K562 (cell line): ENCODE measurements around the gene PRTFDC1. TPM values are rescaled to one million over a fixed set of nuclear protein-coding genes. Genes with fewer than 3 reads are reported as not detected.

Experiments used
- ATAC-seq: fragments of 200-7000 bp; cut with Tn5 transposase; 3 replicates; pipeline ENCODE4 v1.9.1; 2020; ENCODE audit warnings: moderate library complexity
- BruUV-seq: library from RNA; stranded (reverse); fragments of 400-500 nt; replicated peaks from 2 replicates; lab custom pipeline; 2021; lab: Mats Ljungman, UMichigan
- CTCF ChIA-PET: fragments of 300-600 bp; formaldehyde crosslinking; extraction: SDS; loops from one replicate; lab custom pipeline; 2021; ENCODE audit warnings: low intra/inter-chr PET ratio; lab: Yijun Ruan, JAX
- POLR2A ChIA-PET: fragments of 300-600, 350-650 bp; sonication (Branson Sonifier 250); formaldehyde crosslinking; extraction: SDS; loops from one replicate; lab custom pipeline; 2021; ENCODE audit warnings: antibody characterized with exemption, inconsistent platforms; lab: Yijun Ruan, JAX
- DNase-seq, 4 experiments: peaks; one replicate each; pipeline versions ENCODE4 v3.0.0 to v3.0.0-alpha.2; 2011 to 2018; ENCODE audit warnings: low spot score in 3 of 4, mixed read lengths in 3 of 4; ENCODE audit errors: extremely low read depth in 1 of 4
- FAIRE-seq: peaks from 2 replicates; lab custom pipeline; 2011; peaks lifted over from hg19 to GRCh38; lab: Jason Lieb, UNC
- H2AFZ ChIP-seq: 2 replicates; pipeline ENCODE4 v1.6.0; 2011; ENCODE audit warnings: low read depth, low read length, control low read depth, inconsistent platforms
- H3K27ac ChIP-seq: fragments of 200-600 bp; 3 replicates; pipeline ENCODE4 v1.8.0; 2011; ENCODE audit warnings: low read depth, mild to moderate bottlenecking, control low read depth, inconsistent platforms, low read length, moderate library complexity, mixed read lengths; ENCODE audit errors: extremely low read depth
- H3K27me3 ChIP-seq, 2 experiments: fragments of 300-600 bp in 1 of 2; 2 replicates in 1 of 2; 3 replicates in 1 of 2; pipeline versions ENCODE4 v1.6.0 to v1.8.0; 2011; ENCODE audit warnings: inconsistent platforms in 2 of 2, low read length in 2 of 2, mild to moderate bottlenecking in 1 of 2, mixed read lengths in 1 of 2, moderate library complexity in 1 of 2; ENCODE audit not compliant: control insufficient read depth in 2 of 2, insufficient read depth in 2 of 2
- H3K36me3 ChIP-seq: fragments of 300-600 bp; 3 replicates; pipeline ENCODE4 v1.8.0; 2011; ENCODE audit warnings: mild to moderate bottlenecking, low read length, inconsistent platforms; ENCODE audit not compliant: control insufficient read depth, insufficient read depth
- H3K4me1 ChIP-seq, 2 experiments: fragments of 200-600 bp in 1 of 2; replicated peaks in 1 of 2; 2 replicates in 1 of 2; 3 replicates in 1 of 2; pipeline versions ENCODE4 v1.5.1 to v1.8.0; 2011; ENCODE audit warnings: inconsistent platforms in 2 of 2, low read length in 2 of 2, mild to moderate bottlenecking in 1 of 2, mixed read lengths in 1 of 2, moderate library complexity in 1 of 2; ENCODE audit not compliant: control insufficient read depth in 2 of 2, insufficient read depth in 2 of 2
- H3K4me2 ChIP-seq: 2 replicates; pipeline ENCODE4 v1.6.1; 2011; ENCODE audit warnings: low read length, control low read depth, inconsistent platforms, mixed read lengths; ENCODE audit not compliant: insufficient read depth
- H3K4me3 ChIP-seq: fragments of 200-600 bp; sonication (generic), shearing (Covaris generic); 2 replicates; pipeline ENCODE4 v1.5.1; 2016; ENCODE audit warnings: control low read depth, inconsistent platforms
- H3K79me2 ChIP-seq: fragments of 200-600 bp; 3 replicates; pipeline ENCODE4 v1.8.0; 2011; ENCODE audit warnings: low read length, inconsistent platforms; ENCODE audit not compliant: control insufficient read depth, insufficient read depth
- H3K9ac ChIP-seq, 2 experiments: 2 replicates each; pipeline versions ENCODE4 v1.6.0 to v1.6.1; 2011; ENCODE audit warnings: low read depth in 2 of 2, low read length in 2 of 2, control low read depth in 1 of 2, inconsistent platforms in 1 of 2, mild to moderate bottlenecking in 1 of 2, mixed read lengths in 1 of 2; ENCODE audit not compliant: insufficient read depth in 1 of 2
- H3K9me1 ChIP-seq: one replicate; pipeline ENCODE4 v1.6.0; 2011; ENCODE audit warnings: inconsistent platforms, mild to moderate bottlenecking, low read length, moderate library complexity; ENCODE audit not compliant: control insufficient read depth, insufficient read depth
- H3K9me3 ChIP-seq: replicated peaks from 2 replicates; pipeline ENCODE4 v1.5.1; 2011; ENCODE audit warnings: low read depth, low read length, inconsistent platforms; ENCODE audit not compliant: control insufficient read depth, insufficient read depth
- H4K20me1 ChIP-seq: replicated peaks from 2 replicates; pipeline ENCODE4 v1.6.1; 2011; ENCODE audit warnings: low read length, inconsistent platforms, mixed read lengths; ENCODE audit not compliant: control insufficient read depth, insufficient read depth
- DMBX1 ChIP-seq: fragments of 250-450 bp; sonication (Bioruptor Pico); IDR thresholded peaks from 2 replicates; pipeline ENCODE4 v1.8.0; 2022; ENCODE audit warnings: inconsistent platforms, mild to moderate bottlenecking, moderate library complexity, borderline replicate concordance
- FOXJ2 ChIP-seq: fragments of 200-800 bp; sonication (Bioruptor generic); IDR thresholded peaks from 2 replicates; pipeline ENCODE4 v1.6.1; 2016; ENCODE audit warnings: missing genetic modification characterization, missing compliant biosample characterization
- KLF16 ChIP-seq: IDR thresholded peaks from 2 replicates; pipeline ENCODE4 v1.6.1; 2016; ENCODE audit warnings: antibody characterized with exemption
- MIER1 ChIP-seq: fragments of 450-650 bp; IDR thresholded peaks from 2 replicates; pipeline ENCODE4 v1.6.1; 2016; ENCODE audit warnings: antibody characterized with exemption, mild to moderate bottlenecking, low read depth
- POU5F1 ChIP-seq: fragments of 150-350 bp; IDR thresholded peaks from 2 replicates; pipeline ENCODE4 v1.6.1; 2014; ENCODE audit warnings: borderline replicate concordance, low read length, low read depth, mild to moderate bottlenecking; ENCODE audit not compliant: partially characterized antibody
- RBBP5 ChIP-seq: fragments of 200-600 bp; sonication (generic); IDR thresholded peaks from 2 replicates; pipeline ENCODE4 v1.6.1; 2012; ENCODE audit warnings: borderline replicate concordance, mild to moderate bottlenecking, low read length, control low read depth, inconsistent platforms; ENCODE audit not compliant: insufficient read depth, poor library complexity, severe bottlenecking
- STAT5A ChIP-seq: IDR thresholded peaks from 2 replicates; pipeline ENCODE4 v1.6.1; 2012; ENCODE audit warnings: low read length, inconsistent platforms, borderline replicate concordance
- ZNF232 ChIP-seq: sonication (generic); formaldehyde crosslinking; IDR thresholded peaks from 2 replicates; pipeline ENCODE4 v1.8.0; 2022; ENCODE audit warnings: mild to moderate bottlenecking, missing genetic modification reagents
- ZNF589 ChIP-seq: fragments of 200-800 bp; sonication (Bioruptor generic); IDR thresholded peaks from 2 replicates; pipeline ENCODE4 v1.6.1; 2016; ENCODE audit warnings: low read depth, missing genetic modification characterization, missing compliant biosample characterization
- ZNF592 ChIP-seq: fragments of 450-650 bp; IDR thresholded peaks from 2 replicates; pipeline ENCODE4 v1.6.1; 2017; ENCODE audit warnings: antibody characterized with exemption, mild to moderate bottlenecking
- WGBS: fragments of 100-300 bp; shearing (Covaris generic); methylation state at CpG from one replicate; pipeline ENCODE4 v1.1.6; 2016; ENCODE audit warnings: low coverage, mixed read lengths; ENCODE audit not compliant: insufficient coverage; ENCODE audit errors: missing lambda C conversion rate; 5-methylcytosine and 5-hydroxymethylcytosine counted together
- in situ Hi-C: fragments of 300-500 bp; cut with MboI; formaldehyde crosslinking; loops from 4 replicates; pipeline ENCODE4 v1.15.0; 2018; ENCODE audit warnings: inconsistent platforms, mixed read lengths
- intact Hi-C: fragments of 100-400 bp; cut with micrococcal nuclease; formaldehyde crosslinking; loops from 2 replicates; pipeline ENCODE4 v1.14.2; 2022
- polyA plus RNA-seq, 8 experiments: library from polyadenylated mRNA; depleted of rRNA in 4 of 8; stranded (reverse) in 5 of 8; unstranded in 3 of 8; fragments of >200 nt; fragmentation: Nextera tagmentation in 2 of 8; fragmentation: Illumina TruSeq in 1 of 8; extraction: Ambion mirVana in 2 of 8; extraction: Trizol in 1 of 8; gene quantifications; 2 replicates each; pipeline versions ENCODE4 v1.2.1 to v1.2.3, GENCODE V29; 2011 to 2014; ENCODE audit warnings: inconsistent platforms in 1 of 8, missing spikeins in 1 of 8
- total RNA-seq, 7 experiments: library from RNA; depleted of rRNA in 6 of 7; stranded (reverse); fragments of >200 nt in 6 of 7; fragmentation: Illumina TruSeq in 2 of 7; extraction: Trizol in 2 of 7; gene quantifications; 2 replicates each; pipeline versions ENCODE4 v1.2.1 to v1.2.3, GENCODE V29; 2011 to 2021; ENCODE audit warnings: low replicate concordance in 1 of 7
- TF ChIP-seq, protein P1 (sequence below): IDR thresholded peaks from 3 replicates; pipeline ENCODE4 v1.6.1; 2011; ENCODE audit warnings: borderline replicate concordance, mild to moderate bottlenecking; ENCODE audit not compliant: insufficient read length, insufficient read depth

PRTFDC1 gene
- total and polyA plus RNA-seq, 9 of the 15 experiments (the other 6 are each of a cell fraction or from before 2014, with no cell fraction given) = 7.0 to 27.6 (median 10.0) TPM

GRCh38 chr10:24914148-24914547 lies 38.3 kb downstream of the PRTFDC1 start:
- no peak overlapping the region for H3K27ac ChIP-seq
- H3K9me1 ChIP-seq = no peaks in the 10 kb centered on the region
- H3K4me1 ChIP-seq = peaks cover 12 to 35% of the 10 kb centered on the region in 2 experiments; a peak in 4 of 5 replicates
- DNase-seq (no peak), FAIRE-seq (no peak), ATAC-seq (no peak)
- no peak overlapping the region for H3K9ac ChIP-seq
- intact Hi-C loops (no loop called here), in situ Hi-C loops (no loop called here)
- no peaks in the 10 kb centered on the region for H3K27me3 ChIP-seq
- no TSS peak for BruUV-seq
- no peaks in the 10 kb centered on the region for H4K20me1 ChIP-seq
- CTCF ChIA-PET = no interaction called here
- H3K4me3 ChIP-seq = no peak overlapping the region
- no peak overlapping the region for H3K4me2 ChIP-seq
- no peaks in the 10 kb centered on the region for H3K79me2 ChIP-seq
- no peak for TF ChIP-seq RBBP5
- TF ChIP-seq, protein P1, sequence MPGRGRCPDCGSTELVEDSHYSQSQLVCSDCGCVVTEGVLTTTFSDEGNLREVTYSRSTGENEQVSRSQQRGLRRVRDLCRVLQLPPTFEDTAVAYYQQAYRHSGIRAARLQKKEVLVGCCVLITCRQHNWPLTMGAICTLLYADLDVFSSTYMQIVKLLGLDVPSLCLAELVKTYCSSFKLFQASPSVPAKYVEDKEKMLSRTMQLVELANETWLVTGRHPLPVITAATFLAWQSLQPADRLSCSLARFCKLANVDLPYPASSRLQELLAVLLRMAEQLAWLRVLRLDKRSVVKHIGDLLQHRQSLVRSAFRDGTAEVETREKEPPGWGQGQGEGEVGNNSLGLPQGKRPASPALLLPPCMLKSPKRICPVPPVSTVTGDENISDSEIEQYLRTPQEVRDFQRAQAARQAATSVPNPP = no peak
- TF ChIP-seq POU5F1 = no peak
- TF ChIP-seq STAT5A = no peak
- TF ChIP-seq FOXJ2 (tag) = no peak
- no peak for TF ChIP-seq KLF16
- no peak for TF ChIP-seq ZNF592
- no peak for TF ChIP-seq DMBX1
- TF ChIP-seq ZNF589 (CRISPR knock-in tag) = no peak
- no peak for TF ChIP-seq ZNF232
- TF ChIP-seq MIER1 = no peak
- POLR2A ChIA-PET = interaction anchor here (0.6 kb wide), 1 partner anchor 1279 kb away, joined by 3 read pairs; no protein-coding TSS in a partner anchor
- H2AFZ ChIP-seq = no peak overlapping the region
- no peaks in the 10 kb centered on the region; the same call in 2 of the 3 replicates for H3K36me3 ChIP-seq
- 100% methylated on average over 1 of the region's 1 CpG for WGBS
- no peaks in the 10 kb centered on the region for H3K9me3 ChIP-seq
